Left hindlimb (tissue), 1 donor: ENCODE results near the gene DEFB131B.
"Not testable (repeated sequence)": the region's sequence is repeated elsewhere in the genome, so short reads cannot be mapped to it uniquely, and the experiment has no call there.

Experiments used
- DNase-seq: peaks from one replicate; pipeline ENCODE4 v3.0.0-alpha.2; 2018

DEFB131B gene

DNA sequence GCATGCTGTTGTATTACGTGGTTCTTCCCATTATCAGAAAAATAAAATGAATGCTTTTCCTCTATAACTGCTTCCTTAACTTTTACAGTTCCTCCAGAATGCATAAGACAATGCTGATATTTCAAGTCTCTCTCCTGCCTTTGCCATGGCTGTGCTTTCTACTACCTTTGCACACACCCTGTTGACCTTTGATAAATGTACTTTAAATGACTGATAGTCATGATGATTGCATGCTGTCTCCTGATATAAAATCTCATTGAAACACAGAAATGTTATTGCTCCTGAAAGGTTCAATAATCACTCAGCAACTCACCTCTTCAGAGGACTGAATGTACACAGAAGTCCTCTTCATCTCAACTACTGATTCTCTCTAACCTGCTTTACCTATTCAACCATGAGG is at the start of gene DEFB131B:
DEFB131B (plus strand) TSS at position 395 of the 400 bp plus-strand sequence; CDS start at position 395, 0 bp downstream.
- not testable (repeated sequence) for DNase-seq

DNA sequence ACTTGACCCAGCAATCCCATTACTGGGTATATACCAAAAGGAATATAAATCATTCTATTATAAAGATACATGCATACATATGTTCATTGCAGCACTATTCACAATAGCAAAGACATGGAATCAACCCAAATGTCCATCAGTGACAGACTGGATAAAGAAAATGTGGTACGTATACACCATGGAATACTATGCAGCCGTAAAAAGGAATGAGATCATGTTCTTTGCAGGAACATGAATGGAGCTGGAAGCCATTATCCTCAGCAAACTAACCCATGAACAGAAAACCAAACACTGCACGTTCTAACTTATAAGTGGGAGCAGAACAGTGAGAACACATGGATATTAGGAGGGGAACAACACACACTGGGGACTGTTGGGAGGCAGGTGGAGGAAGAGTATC is 49.0 kb upstream of the DEFB131B start:
- DNase-seq, result not testable (repeated sequence)

DNA sequence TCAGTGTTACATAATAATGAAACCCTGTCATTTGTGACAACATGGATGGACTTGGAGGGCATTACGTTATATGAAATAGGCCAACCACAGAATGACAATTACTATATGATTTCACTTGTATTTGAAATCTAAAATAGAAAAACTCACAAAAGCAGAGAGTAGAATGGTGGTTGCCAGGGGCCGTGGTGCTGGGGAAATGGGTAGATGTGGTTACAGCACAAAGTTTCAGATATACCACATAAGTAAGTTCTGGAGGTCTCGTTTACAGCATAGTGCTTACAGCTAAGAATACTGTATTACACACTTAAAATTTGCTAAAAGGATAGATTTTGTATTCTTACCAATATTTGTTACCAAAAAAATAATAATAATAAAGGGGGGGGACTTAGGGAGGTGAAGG is 48.6 kb upstream of the DEFB131B start:
- not testable (repeated sequence) for DNase-seq

DNA sequence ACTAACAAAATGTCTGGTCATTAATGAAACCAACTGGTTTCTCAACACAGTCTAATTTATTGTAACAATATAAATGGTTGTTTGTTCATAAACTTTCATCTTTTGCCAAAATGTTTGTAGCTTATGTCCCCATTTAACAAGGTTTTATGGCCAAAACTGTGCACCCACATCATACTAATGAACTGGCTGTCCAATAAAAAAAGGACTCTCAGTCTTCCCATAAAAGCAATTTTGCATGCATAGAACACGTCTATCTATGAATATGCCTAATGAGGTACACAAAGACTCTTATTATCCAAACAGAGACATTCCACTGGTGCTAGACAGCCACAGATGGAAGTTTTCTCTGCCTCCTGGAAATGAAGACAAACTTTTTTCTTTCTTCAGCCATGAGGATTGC is 45.4 kb upstream of the DEFB131B start, which contains the start of gene DEFB108B:
DEFB108B (plus strand) TSS at position 390 of the 400 bp plus-strand sequence; CDS start at position 390, 0 bp downstream.
- not testable (repeated sequence) for DNase-seq

- not testable (repeated sequence) for DNase-seq
Measured at GRCh38 chr11:71842720-71843119, 35.5 kb upstream of the DEFB131B start.

- not testable (repeated sequence) for DNase-seq
Measured at GRCh38 chr11:71843355-71843754, 34.9 kb upstream of the DEFB131B start.

DNA sequence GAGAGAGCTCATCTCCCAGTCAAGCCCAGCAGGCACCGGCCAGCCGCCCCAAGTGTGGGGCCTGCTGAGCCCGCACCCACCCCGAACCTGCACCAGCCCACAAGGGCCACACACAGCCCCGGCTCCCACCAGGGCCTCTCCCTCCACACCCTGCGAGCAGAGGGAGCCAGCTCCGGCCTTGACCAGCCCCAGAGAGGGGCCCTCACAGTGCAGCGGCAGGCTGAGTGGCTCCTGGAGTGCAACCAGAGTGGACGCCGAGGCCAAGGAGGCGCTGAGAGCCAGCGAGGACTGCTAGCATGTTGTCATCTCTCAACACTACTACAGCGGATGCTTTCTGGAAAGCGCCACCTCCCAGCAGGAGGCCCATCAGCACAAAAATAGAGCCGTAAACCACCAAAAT is 34.4 kb upstream of the DEFB131B start:
- no peak for DNase-seq

DNA sequence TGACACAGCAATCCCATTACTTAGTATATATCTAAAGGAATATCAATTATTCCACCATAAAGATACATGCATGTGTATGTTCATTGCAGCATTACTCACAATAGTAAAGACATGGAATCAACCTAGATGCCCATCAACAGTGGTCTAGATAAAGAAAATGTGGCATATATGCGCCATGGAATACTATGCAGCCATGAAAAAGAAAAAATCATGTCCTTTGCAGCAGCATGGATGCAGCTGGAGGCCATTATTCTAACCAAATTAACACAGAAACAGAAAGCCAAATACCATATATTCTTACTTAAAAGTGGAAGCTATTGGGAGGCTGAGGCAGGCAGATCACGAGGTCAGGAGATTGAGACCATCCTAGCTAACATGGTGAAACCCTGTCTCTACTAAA is 24.4 kb upstream of the DEFB131B start:
- DNase-seq, result not testable (repeated sequence)

DNA sequence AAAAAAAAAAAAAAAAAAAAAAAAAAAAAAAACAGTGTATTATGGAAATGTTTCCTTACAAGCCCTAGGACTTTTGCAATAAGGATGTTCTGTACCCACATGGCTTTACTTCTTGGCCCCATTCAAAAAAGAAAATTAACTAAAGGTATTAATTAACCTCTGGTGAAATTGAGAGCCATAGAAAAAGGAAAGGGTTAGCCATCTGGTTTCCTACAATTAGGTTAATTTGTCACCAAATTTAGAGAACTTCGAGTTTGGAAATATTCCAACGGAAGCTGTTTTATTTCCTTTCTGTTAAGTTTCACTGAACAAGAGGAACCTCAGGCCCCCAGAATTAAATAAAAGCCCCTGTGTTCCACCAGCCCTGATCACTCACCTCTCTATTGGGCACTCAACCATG is 22.4 kb upstream of the DEFB131B start:
- not testable (repeated sequence) for DNase-seq

DNA sequence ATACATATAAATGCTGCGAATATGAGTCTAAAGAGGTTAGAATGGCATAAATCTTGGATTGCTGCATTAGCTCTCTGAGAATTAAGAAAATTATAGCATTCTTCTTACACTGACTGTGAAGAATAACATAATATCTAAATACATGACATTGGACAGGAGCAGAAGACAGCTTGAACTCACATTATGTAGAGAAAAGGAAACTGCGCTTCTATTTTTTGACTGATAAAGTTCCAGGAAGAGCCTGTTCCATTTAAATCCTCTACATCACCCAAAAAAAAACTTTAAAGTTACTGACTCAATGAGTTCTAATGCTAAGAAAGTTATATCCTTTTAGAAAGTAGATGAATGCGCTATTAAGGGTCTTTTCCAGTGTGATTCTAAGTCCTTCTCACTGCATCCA is 17.4 kb upstream of the DEFB131B start:
- DNase-seq, result not testable (repeated sequence)

- not testable (repeated sequence) for DNase-seq
Measured at GRCh38 chr11:71863978-71864627, 14.2 kb upstream of the DEFB131B start.

DNA sequence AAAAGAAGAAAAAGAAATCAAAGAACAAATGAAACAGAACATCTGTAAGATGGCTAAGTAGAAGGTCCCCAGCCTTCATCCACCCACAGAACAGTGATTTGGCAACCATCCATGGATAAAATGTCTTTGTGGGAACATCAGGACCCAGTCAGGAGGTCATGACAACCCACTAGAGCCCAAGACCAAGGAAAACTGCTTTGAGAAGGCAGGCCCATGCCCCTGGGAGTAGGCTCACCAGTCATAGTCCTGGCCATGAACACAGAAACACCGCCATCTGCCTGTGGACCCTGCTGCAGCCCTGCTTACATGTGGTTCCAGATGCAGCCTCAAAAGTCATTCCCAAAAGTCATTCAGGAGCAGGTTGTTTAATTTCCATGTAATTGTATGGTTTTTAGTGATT is 11.0 kb upstream of the DEFB131B start:
- not testable (repeated sequence) for DNase-seq

DNA sequence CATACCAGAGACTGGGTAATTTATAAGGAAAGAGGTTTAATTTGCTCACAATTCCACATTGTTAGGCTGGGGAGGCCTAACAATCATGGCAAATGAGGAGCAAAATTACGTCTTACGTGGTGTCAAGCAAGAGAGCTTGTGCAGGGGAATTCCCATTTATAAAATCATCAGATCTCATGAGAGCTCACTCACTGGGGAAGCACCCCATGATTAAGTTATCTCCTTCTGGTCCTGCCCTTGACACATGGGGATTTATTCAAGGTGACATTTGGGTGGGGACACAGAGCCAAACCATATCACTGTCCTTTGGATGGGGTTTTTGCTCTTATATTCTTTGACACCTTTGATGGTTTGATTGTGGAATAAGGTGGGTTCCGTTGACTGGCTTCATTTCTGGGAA is 8.3 kb upstream of the DEFB131B start:
- not testable (repeated sequence) for DNase-seq

GRCh38 chr11:71870661-71871060 is 7.6 kb upstream of the DEFB131B start:
- DNase-seq, result not testable (repeated sequence)

GRCh38 chr11:71876262-71876661 is 2.0 kb upstream of the DEFB131B start:
- not testable (repeated sequence) for DNase-seq

GRCh38 chr11:71885806-71886205 is 7.6 kb downstream of the DEFB131B start:
- not testable (repeated sequence) for DNase-seq

- not testable (repeated sequence) for DNase-seq
Measured at GRCh38 chr11:71888335-71889010, 10.2 kb downstream of the DEFB131B start.

DNA sequence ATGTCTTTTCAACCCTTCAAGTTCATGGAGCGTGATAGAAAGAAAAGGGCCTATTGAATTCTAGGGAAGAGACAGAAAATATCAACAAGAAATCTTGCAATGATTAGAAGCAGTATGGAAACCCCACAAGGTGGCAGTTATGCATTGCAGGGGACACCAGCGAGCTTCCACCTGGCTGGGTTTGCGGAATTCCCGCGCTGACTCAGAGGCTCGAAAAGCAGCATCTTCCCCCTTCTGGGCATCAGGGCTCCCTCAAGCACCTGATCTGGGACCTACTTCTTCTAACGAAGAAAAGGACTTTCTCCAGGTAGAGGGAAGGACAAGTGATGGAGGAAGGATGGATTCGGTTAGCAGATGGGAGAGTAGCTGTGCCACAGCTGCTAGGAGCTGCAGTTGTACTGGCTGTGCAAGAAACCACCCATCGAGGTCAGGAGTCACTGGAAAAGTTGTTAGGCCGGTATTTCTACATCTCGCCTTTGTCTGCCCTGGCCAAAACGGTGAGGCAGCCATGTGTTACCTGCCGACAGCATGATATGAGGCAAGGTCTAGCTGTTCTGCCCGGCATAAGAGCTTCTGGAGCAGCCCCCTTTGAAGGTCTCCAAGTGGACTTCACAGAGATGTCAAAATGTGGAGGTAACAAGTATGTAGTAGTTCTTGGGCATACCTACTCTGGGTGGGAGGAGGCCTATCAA is 11.1 kb downstream of the DEFB131B start:
- DNase-seq, result not testable (repeated sequence)

GRCh38 chr11:71895961-71896360 is 17.7 kb downstream of the DEFB131B start:
- DNase-seq, result no peak

- not testable (repeated sequence) for DNase-seq
Measured at GRCh38 chr11:71901137-71901536, 22.9 kb downstream of the DEFB131B start.

DNA sequence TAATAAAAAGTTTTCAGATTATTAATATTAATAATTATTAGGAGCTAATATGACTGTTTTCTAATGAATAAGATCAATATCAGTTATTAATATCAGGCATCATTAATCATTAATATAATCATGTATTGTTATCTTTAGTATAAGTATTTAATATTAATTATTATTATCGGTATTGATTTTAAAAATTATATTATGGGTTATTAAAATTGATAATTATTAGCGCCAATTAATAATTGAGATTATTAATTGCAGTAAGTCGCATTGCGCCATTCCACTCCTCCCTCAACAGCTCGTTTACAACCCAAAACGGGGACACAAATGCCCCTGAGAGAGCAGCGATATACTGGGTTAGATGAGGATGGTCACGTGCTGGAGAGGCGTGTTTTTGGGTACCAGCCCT is 30.0 kb downstream of the DEFB131B start:
- no peak for DNase-seq

DNA sequence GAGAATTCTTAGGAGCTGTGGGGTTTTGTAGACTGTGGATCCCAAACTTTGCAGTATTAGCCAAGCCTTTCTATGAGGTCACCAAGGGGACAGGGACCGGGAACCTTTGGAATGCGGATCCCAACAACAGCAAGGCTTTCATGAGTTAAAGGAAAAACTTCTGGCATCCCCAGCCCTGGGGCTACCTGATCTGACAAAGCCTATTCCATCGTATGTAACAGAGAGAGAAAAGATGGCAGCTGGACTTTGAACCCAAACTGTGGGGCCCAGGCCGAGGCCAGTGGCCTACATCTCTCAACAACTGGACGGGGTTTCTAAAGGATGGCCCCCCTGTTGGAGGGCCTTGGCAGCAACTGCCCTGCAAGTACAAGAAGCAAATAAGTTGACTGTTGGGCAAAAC is 32.5 kb downstream of the DEFB131B start:
- not testable (repeated sequence) for DNase-seq

- DNase-seq, result not testable (repeated sequence)
Measured at GRCh38 chr11:71911321-71911985, 33.2 kb downstream of the DEFB131B start.
